Prostate gland (tissue), 2 donors: ENCODE data around the gene SESN3. TPM values are rescaled to one million over a fixed set of nuclear protein-coding genes. Genes with fewer than 3 reads are reported as not detected.
"Not testable (repeated sequence)": the region's sequence is repeated elsewhere in the genome, so short reads cannot be mapped to it uniquely, and the experiment has no call there.

Source experiments
- DNase-seq: peaks from one replicate; pipeline ENCODE4 v3.0.0-alpha.2; 2019; ENCODE audit warnings: low spot score
- H3K27ac ChIP-seq, 2 donors: fragments of 200-600 bp; sonication (generic); 2 replicates each; pipeline ENCODE4 v1.5.1; 2017 to 2019
- H3K27me3 ChIP-seq: fragments of 200-600 bp; sonication (generic); replicated peaks from 2 replicates; pipeline ENCODE4 v1.5.1; 2019; ENCODE audit not compliant: insufficient read depth
- H3K36me3 ChIP-seq, 2 donors: fragments of 200-600 bp; sonication (generic); 1 replicate in 1 of 2; 2 replicates in 1 of 2; pipeline versions ENCODE4 v1.5.1 to v1.8.1; 2017 to 2019
- H3K4me1 ChIP-seq: fragments of 200-600 bp; sonication (generic); replicated peaks from 2 replicates; pipeline ENCODE4 v1.5.1; 2019
- H3K4me3 ChIP-seq, 2 donors: fragments of 200-600 bp; sonication (generic); 2 replicates each; pipeline ENCODE4 v1.5.1; 2017 to 2019
- H3K9me3 ChIP-seq: fragments of 200-600 bp; sonication (generic); 2 replicates; pipeline ENCODE4 v1.5.1; 2017
- CTCF ChIP-seq, 4 experiments: fragments of 200-600 bp in 2 of 4; fragments of 450-650 bp in 2 of 4; sonication (generic) in 2 of 4; IDR thresholded peaks; 1 replicate in 3 of 4; 2 replicates in 1 of 4; pipeline ENCODE4 v1.5.1; 2016 to 2019; ENCODE audit warnings: antibody characterized with exemption in 4 of 4, mild to moderate bottlenecking in 2 of 4, moderate library complexity in 2 of 4
- POLR2A ChIP-seq: fragments of 450-650 bp; IDR thresholded peaks from one replicate; pipeline ENCODE4 v1.6.1; 2016; ENCODE audit warnings: antibody characterized with exemption, mild to moderate bottlenecking
- POLR2AphosphoS5 ChIP-seq: sonication (generic); formaldehyde crosslinking; IDR thresholded peaks from one replicate; pipeline ENCODE4 v1.6.1; 2017; ENCODE audit warnings: antibody characterized with exemption
- WGBS: methylation state at CpG from one replicate; pipeline ENCODE4 v1.1.5; 2018; 5-methylcytosine and 5-hydroxymethylcytosine counted together
- intact Hi-C: fragments of 100-400 bp; cut with DNase I; formaldehyde crosslinking; loops from one replicate; pipeline ENCODE4 v1.14.2; 2022
- total RNA-seq, 2 donors: library from RNA; depleted of rRNA; stranded (reverse); fragments of >200 nt; gene quantifications; one replicate each; pipeline ENCODE4 v1.1.0, GENCODE V29; 2016

Gene SESN3
- total RNA-seq, 2 donors from 2014 or later, result 21.3 to 33.8 TPM

GRCh38 chr11:95229199-95229992 is 1.6 kb downstream of the SESN3 start:
- Histone ChIP-seq H3K27ac (peak overlapping the region; percentile 84 to 88), H3K27me3 (no peaks in the 10 kb centered on the region), H3K9me3 (no peaks in the 10 kb centered on the region), H3K36me3 (no peaks in the 10 kb centered on the region), H3K4me1 (no peaks in the 10 kb centered on the region), H3K4me3 (peak overlapping the region; percentile 82 to 90)
- under 1% methylated on average over 12 of the region's 12 CpGs for WGBS
- intact Hi-C loops, result no loop called here
- no peak for DNase-seq
- TF ChIP-seq POLR2A (no peak), CTCF (IDR thresholded peaks at IDR 0.05) (no peak), POLR2AphosphoS5 (no peak)

GRCh38 chr11:95228081-95228749 is 2.8 kb downstream of the SESN3 start:
- no peaks in the 10 kb centered on the region for H3K36me3 ChIP-seq
- no peak for DNase-seq
- no peaks in the 10 kb centered on the region for H3K9me3 ChIP-seq
- no peaks in the 10 kb centered on the region for H3K4me1 ChIP-seq
- TF ChIP-seq POLR2AphosphoS5, result no peak
- no peak for TF ChIP-seq CTCF (IDR thresholded peaks at IDR 0.05)
- TF ChIP-seq POLR2A, result no peak
- H3K4me3 ChIP-seq, result no peak overlapping the region
- 49% methylated on average over 2 of the region's 2 CpGs for WGBS
- intact Hi-C loops, result no loop called here
- no peaks in the 10 kb centered on the region for H3K27me3 ChIP-seq
- no peak overlapping the region for H3K27ac ChIP-seq

DNA sequence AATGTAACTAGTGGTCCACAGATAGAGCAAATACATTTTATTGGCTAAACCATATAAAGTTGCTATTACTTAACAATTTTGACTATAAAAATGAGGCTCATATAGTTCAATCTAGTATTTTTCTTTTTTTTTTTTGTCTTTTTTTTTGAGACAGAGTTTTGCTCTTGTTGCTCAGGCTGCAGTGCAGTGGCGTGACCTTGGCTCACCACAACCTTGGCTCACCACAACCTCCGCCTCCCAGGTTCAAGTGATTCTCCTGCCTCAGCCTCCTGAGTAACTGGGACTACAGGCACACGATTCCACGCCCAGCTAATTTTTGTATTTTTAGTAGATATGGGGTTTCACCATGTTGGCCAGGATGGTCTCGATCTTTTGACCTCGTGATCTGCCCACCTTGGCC is 3.9 kb downstream of the SESN3 start:
- H3K4me1 ChIP-seq, intact Hi-C loops, H3K9me3 ChIP-seq, H3K27me3 ChIP-seq, H3K4me3 ChIP-seq, DNase-seq, H3K36me3 ChIP-seq, H3K27ac ChIP-seq: not testable (repeated sequence)
- 88% methylated on average over 6 of the region's 6 CpGs for WGBS

DNA sequence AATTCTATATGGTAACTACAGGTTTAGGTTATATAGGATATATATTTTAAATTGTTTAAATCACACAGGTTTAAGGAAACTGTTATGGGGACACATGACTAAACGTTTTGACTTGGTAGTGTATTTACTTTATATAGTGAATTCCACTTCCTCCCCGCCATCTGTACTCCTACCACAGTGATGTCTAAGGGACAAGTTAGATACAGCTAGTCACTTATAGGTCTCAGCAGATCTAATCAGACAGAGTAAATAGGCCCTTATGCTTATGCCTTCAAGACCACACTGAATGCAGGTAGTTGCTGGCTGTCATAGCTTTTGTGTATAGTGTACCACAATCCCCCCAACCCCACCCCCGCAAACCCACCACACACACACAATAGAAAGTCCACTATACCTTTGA is 8.2 kb downstream of the SESN3 start:
- 73% methylated on average over 3 of the region's 3 CpGs for WGBS
- H3K4me3 ChIP-seq, result no peak overlapping the region
- H3K27me3 ChIP-seq, result no peaks in the 10 kb centered on the region
- intact Hi-C loops, result no loop called here
- TF ChIP-seq POLR2A, result no peak
- no peak for TF ChIP-seq CTCF (IDR thresholded peaks at IDR 0.05)
- no peak for TF ChIP-seq POLR2AphosphoS5
- DNase-seq, result no peak
- no peaks in the 10 kb centered on the region for H3K36me3 ChIP-seq
- H3K4me1 ChIP-seq, result no peaks in the 10 kb centered on the region
- H3K27ac ChIP-seq, result no peak overlapping the region
- no peaks in the 10 kb centered on the region for H3K9me3 ChIP-seq

GRCh38 chr11:95219599-95219998 is 11.4 kb downstream of the SESN3 start:
- Histone ChIP-seq H3K27ac (no peak overlapping the region), H3K4me3 (no peak overlapping the region), H3K27me3 (no peaks in the 10 kb centered on the region), H3K9me3 (no peaks in the 10 kb centered on the region), H3K4me1 (no peaks in the 10 kb centered on the region), H3K36me3 (no peaks in the 10 kb centered on the region)
- WGBS, result 82% methylated on average over 3 of the region's 3 CpGs
- intact Hi-C loops, result no loop called here
- DNase-seq, result no peak
- TF ChIP-seq POLR2AphosphoS5, result no peak
- TF ChIP-seq POLR2A, result no peak
- TF ChIP-seq CTCF (IDR thresholded peaks at IDR 0.05), result no peak
